HEK293 (cell line): ENCODE measurements around the gene KLHL35.
A peak's percentile ranks its signal among the peaks of the same experiment; 100 is the strongest.

Experiments
- CTCF ChIA-PET: fragments of 350-600 bp; formaldehyde crosslinking; extraction: SDS; loops from one replicate; lab custom pipeline; 2021; ENCODE audit warnings: antibody characterized with exemption; lab: Yijun Ruan, JAX
- POLR2A ChIA-PET: fragments of 300-600 bp; formaldehyde crosslinking; extraction: SDS; loops from one replicate; lab custom pipeline; 2020; ENCODE audit warnings: antibody characterized with exemption, inconsistent platforms; lab: Yijun Ruan, JAX
- H3K27ac ChIP-seq: fragments of 200-500 bp; sonication (Bioruptor generic); 2 replicates; pipeline ENCODE4 v1.5.1; 2014; ENCODE audit warnings: low read depth, low read length, control low read depth, inconsistent platforms; ENCODE audit errors: extremely low read depth
- H3K36me3 ChIP-seq, 2 experiments: fragments of 200-500 bp in 1 of 2; sonication (Bioruptor generic) in 1 of 2; 1 replicate in 1 of 2; 2 replicates in 1 of 2; pipeline ENCODE4 v1.5.1; 2014 to 2017; ENCODE audit warnings: inconsistent platforms in 2 of 2, low read length in 2 of 2; ENCODE audit not compliant: control insufficient read depth in 2 of 2, insufficient read depth in 1 of 2
- H3K4me1 ChIP-seq: fragments of 200-500 bp; sonication (Bioruptor generic); 2 replicates; pipeline ENCODE4 v1.5.1; 2014; ENCODE audit warnings: mild to moderate bottlenecking, low read length, inconsistent platforms; ENCODE audit not compliant: control insufficient read depth, insufficient read depth
- H3K4me3 ChIP-seq: 2 replicates; pipeline ENCODE4 v1.5.1; 2011; ENCODE audit warnings: low read depth, mild to moderate bottlenecking, control low read depth, low read length, moderate library complexity
- H3K9me3 ChIP-seq: fragments of 200-500 bp; sonication (Bioruptor generic); 2 replicates; pipeline ENCODE4 v1.5.1; 2014; ENCODE audit warnings: low read depth, low read length, inconsistent platforms; ENCODE audit not compliant: control insufficient read depth, insufficient read depth
- FEZF1 ChIP-seq: fragments of 450-650 bp; formaldehyde crosslinking; IDR thresholded peaks from 2 replicates; pipeline ENCODE4 v1.5.1; 2016; ENCODE audit warnings: missing biosample characterization, missing genetic modification characterization
- GLIS1 ChIP-seq: fragments of 450-650 bp; formaldehyde crosslinking; IDR thresholded peaks from 2 replicates; pipeline ENCODE4 v1.5.1; 2016; ENCODE audit warnings: missing biosample characterization, missing genetic modification characterization
- SALL2 ChIP-seq: fragments of 450-650 bp; formaldehyde crosslinking; IDR thresholded peaks from 2 replicates; pipeline ENCODE4 v1.5.0; 2017; ENCODE audit warnings: missing biosample characterization, mild to moderate bottlenecking, missing genetic modification characterization, borderline replicate concordance
- ZBTB17 ChIP-seq: fragments of 450-650 bp; formaldehyde crosslinking; IDR thresholded peaks from 2 replicates; pipeline ENCODE4 v1.5.1; 2016; ENCODE audit warnings: missing biosample characterization, missing genetic modification characterization
- ZNF138 ChIP-seq: fragments of 450-650 bp; formaldehyde crosslinking; IDR thresholded peaks from 2 replicates; pipeline ENCODE4 v1.5.1; 2016; ENCODE audit warnings: missing biosample characterization, missing genetic modification characterization, borderline replicate concordance
- ZNF660 ChIP-seq: fragments of 450-650 bp; IDR thresholded peaks from 2 replicates; pipeline ENCODE4 v1.5.1; 2018; ENCODE audit warnings: missing biosample characterization, mild to moderate bottlenecking, missing genetic modification characterization
- ZNF670 ChIP-seq: fragments of 450-650 bp; formaldehyde crosslinking; IDR thresholded peaks from 2 replicates; pipeline ENCODE4 v1.5.1; 2016; ENCODE audit warnings: missing biosample characterization, missing genetic modification characterization, low read depth
- ZNF707 ChIP-seq: fragments of 450-650 bp; formaldehyde crosslinking; IDR thresholded peaks from 2 replicates; pipeline ENCODE4 v1.5.1; 2016; ENCODE audit warnings: missing biosample characterization, missing genetic modification characterization
- TF ChIP-seq, protein P1 (sequence below): fragments of 450-650 bp; IDR thresholded peaks from 2 replicates; pipeline ENCODE4 v1.5.1; 2018; ENCODE audit warnings: missing biosample characterization, mild to moderate bottlenecking, missing genetic modification characterization
- TF ChIP-seq, protein P2 (sequence below): fragments of 450-650 bp; formaldehyde crosslinking; IDR thresholded peaks from 2 replicates; pipeline ENCODE4 v1.5.1; 2017; ENCODE audit warnings: missing biosample characterization, missing genetic modification characterization
- TF ChIP-seq, protein P3 (sequence below): fragments of 450-650 bp; formaldehyde crosslinking; IDR thresholded peaks from 2 replicates; pipeline ENCODE4 v1.5.1; 2017; ENCODE audit warnings: missing biosample characterization, mild to moderate bottlenecking, missing genetic modification characterization, moderate library complexity
- TF ChIP-seq, protein P4 (sequence below): fragments of 450-650 bp; formaldehyde crosslinking; IDR thresholded peaks from 2 replicates; pipeline ENCODE4 v1.5.1; 2016; ENCODE audit warnings: missing biosample characterization, missing genetic modification characterization
- TF ChIP-seq, protein P5 (sequence below): fragments of 450-650 bp; formaldehyde crosslinking; IDR thresholded peaks from 2 replicates; pipeline ENCODE4 v1.5.1; 2016; ENCODE audit warnings: missing biosample characterization, missing genetic modification characterization
- TF ChIP-seq, protein P6 (sequence below): fragments of 450-650 bp; formaldehyde crosslinking; conservative IDR thresholded peaks from 2 replicates; pipeline ENCODE4 v1.5.1; 2016; ENCODE audit warnings: low read depth, missing biosample characterization, missing genetic modification characterization

KLHL35 gene

DNA sequence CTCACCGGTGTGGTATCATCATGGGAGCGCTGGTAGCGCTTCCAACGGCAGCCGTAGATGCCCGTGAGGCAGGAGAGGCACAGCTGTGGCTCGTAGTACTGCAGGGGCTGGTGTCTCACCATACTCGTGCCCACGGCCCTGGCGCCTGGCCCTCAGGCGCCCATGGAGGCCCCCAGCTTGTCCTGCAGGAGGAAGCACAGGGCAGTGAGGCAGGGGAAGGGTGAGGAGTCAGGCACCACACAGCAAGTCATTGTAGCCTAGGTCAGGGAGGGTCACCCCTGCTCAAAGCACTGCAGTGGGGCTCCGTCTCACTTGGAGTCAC lies 44.6 kb upstream of the KLHL35 start (continued):
- TF ChIP-seq, protein P1, sequence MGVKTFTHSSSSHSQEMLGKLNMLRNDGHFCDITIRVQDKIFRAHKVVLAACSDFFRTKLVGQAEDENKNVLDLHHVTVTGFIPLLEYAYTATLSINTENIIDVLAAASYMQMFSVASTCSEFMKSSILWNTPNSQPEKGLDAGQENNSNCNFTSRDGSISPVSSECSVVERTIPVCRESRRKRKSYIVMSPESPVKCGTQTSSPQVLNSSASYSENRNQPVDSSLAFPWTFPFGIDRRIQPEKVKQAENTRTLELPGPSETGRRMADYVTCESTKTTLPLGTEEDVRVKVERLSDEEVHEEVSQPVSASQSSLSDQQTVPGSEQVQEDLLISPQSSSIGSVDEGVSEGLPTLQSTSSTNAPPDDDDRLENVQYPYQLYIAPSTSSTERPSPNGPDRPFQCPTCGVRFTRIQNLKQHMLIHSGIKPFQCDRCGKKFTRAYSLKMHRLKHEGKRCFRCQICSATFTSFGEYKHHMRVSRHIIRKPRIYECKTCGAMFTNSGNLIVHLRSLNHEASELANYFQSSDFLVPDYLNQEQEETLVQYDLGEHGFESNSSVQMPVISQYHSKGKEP (tag by site-specific recombination): no peak
- TF ChIP-seq, protein P2, sequence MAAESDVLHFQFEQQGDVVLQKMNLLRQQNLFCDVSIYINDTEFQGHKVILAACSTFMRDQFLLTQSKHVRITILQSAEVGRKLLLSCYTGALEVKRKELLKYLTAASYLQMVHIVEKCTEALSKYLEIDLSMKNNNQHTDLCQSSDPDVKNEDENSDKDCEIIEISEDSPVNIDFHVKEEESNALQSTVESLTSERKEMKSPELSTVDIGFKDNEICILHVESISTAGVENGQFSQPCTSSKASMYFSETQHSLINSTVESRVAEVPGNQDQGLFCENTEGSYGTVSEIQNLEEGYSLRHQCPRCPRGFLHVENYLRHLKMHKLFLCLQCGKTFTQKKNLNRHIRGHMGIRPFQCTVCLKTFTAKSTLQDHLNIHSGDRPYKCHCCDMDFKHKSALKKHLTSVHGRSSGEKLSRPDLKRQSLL (tag by site-specific recombination): no peak
- TF ChIP-seq SALL2 (no peak), ZNF138 (tag by site-specific recombination) (no peak)
- TF ChIP-seq, protein P3, sequence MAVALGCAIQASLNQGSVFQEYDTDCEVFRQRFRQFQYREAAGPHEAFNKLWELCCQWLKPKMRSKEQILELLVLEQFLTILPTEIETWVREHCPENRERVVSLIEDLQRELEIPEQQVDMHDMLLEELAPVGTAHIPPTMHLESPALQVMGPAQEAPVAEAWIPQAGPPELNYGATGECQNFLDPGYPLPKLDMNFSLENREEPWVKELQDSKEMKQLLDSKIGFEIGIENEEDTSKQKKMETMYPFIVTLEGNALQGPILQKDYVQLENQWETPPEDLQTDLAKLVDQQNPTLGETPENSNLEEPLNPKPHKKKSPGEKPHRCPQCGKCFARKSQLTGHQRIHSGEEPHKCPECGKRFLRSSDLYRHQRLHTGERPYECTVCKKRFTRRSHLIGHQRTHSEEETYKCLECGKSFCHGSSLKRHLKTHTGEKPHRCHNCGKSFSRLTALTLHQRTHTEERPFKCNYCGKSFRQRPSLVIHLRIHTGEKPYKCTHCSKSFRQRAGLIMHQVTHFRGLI (tag by site-specific recombination): no peak
- TF ChIP-seq, protein P4, sequence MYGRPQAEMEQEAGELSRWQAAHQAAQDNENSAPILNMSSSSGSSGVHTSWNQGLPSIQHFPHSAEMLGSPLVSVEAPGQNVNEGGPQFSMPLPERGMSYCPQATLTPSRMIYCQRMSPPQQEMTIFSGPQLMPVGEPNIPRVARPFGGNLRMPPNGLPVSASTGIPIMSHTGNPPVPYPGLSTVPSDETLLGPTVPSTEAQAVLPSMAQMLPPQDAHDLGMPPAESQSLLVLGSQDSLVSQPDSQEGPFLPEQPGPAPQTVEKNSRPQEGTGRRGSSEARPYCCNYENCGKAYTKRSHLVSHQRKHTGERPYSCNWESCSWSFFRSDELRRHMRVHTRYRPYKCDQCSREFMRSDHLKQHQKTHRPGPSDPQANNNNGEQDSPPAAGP (tag by site-specific recombination): no peak
- TF ChIP-seq, protein P5, sequence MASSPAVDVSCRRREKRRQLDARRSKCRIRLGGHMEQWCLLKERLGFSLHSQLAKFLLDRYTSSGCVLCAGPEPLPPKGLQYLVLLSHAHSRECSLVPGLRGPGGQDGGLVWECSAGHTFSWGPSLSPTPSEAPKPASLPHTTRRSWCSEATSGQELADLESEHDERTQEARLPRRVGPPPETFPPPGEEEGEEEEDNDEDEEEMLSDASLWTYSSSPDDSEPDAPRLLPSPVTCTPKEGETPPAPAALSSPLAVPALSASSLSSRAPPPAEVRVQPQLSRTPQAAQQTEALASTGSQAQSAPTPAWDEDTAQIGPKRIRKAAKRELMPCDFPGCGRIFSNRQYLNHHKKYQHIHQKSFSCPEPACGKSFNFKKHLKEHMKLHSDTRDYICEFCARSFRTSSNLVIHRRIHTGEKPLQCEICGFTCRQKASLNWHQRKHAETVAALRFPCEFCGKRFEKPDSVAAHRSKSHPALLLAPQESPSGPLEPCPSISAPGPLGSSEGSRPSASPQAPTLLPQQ (tag by site-specific recombination): no peak
- TF ChIP-seq, all 188 proteins: peak for 0

DNA sequence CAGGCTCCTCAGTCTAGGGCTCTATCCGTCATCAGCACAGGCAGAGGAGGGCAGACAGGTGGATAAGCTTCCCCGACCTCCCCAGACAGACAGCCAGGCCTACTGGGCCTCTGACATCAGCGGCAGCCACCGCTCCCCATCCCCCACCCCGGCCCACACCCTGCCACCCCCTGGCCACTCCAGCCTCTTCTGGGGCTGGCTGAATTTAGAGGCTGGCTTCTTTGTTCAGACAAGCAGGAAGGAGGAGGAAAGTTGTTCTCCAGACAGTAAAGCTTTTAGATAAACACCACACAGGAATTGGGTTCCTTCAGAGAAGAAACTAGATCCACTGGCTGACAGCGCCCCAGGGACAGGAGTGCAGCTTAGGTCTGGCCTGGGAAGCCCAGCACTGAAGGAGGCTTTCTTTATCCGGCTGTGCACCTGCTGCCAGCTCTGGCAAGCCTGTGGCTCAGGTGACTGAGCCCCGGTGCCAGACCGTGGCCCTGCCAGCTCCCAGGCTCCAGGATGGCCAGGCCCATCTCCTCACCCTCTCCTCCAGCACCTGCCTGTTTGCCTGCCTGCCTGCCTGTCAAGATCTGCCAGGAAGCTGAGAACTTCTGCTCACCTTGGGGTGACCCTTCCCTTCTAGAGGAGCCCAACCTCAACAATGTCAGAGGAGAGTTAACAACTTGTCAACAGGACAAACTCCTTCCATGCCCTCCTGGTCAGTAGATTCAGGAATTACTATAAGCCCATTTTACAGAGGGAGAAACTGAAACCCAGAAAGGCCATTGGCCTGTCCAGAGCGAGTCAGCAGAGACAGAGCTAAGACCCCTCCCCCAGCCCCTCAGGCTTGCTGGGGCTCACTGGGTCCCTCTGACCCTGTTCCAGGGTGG lies 44.0 kb upstream of the KLHL35 start:
- H3K9me3 ChIP-seq: no peaks in the 10 kb centered on the region
- H3K36me3 ChIP-seq: no peaks in the 10 kb centered on the region
- no peak overlapping the region for H3K4me3 ChIP-seq
- CTCF ChIA-PET: interaction anchor here (1.1 to 2.0 kb wide), 4 partner anchors 31 to 69 kb away, joined by 3 to 6 read pairs (median 4); no protein-coding TSS in a partner anchor
- no peaks in the 10 kb centered on the region for H3K4me1 ChIP-seq
- POLR2A ChIA-PET: interaction anchor here (1.1 kb wide), 1 partner anchor 8 kb away, joined by 4 read pairs; no protein-coding TSS in a partner anchor
- no peak for TF ChIP-seq ZNF707
- TF ChIP-seq ZNF670: no peak
- no peak for TF ChIP-seq ZBTB17 (tag by site-specific recombination)
- peak; percentile 57 for TF ChIP-seq GLIS1 (tag by site-specific recombination)
- H3K27ac ChIP-seq: no peak overlapping the region

DNA sequence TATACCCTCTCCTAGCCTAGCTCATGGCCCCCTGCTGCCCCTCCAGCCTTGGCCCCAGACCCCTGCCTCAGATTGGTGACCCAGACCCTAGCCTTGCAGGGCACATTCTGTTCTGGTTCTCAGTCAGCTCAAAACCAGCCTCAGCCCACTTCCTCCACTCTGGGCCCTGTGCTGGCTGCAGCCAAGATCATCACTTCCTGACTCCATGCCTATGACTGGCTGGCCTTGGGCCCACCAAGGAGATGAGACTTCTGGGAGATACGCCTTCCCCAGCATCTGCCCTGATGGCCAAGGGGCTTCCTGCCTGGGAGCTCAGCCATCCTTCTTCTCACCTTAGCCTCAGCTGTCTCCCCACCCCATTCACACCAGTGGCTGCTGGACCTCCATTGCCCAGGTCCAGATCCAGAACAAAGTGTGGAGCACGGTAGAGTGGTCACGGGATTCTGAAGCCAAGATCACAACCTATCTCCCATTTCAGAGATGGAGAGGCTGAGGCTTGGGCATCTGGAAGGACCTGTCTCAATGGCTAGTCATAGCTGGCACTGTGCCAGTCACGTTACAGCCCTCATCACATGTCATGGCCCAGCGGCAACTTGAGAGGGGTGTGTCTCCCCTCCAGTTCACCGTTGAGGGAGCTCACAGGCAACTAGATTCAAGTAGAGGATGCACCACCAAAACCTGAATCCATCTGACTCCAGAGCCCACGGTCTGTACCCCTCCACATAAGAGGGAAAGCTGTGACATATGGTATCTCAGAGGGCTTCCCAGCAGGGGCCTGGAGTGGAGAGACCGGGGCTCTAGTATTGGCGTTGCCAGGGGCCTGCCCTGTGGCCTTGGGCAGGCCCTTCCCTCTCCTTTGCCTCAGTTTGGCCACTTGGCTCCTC lies 43.0 kb upstream of the KLHL35 start:
- CTCF ChIA-PET: interaction anchor here (0.7 to 1.2 kb wide), 4 partner anchors 31 to 88 kb away, joined by 3 read pairs; no protein-coding TSS in a partner anchor
- POLR2A ChIA-PET: interaction anchor here (1.1 kb wide), 1 partner anchor 7 kb away, joined by 4 read pairs; no protein-coding TSS in a partner anchor
- no peak overlapping the region for H3K27ac ChIP-seq
- H3K36me3 ChIP-seq: no peaks in the 10 kb centered on the region
- H3K4me3 ChIP-seq: no peak overlapping the region
- no peaks in the 10 kb centered on the region for H3K9me3 ChIP-seq
- H3K4me1 ChIP-seq: no peaks in the 10 kb centered on the region
- TF ChIP-seq ZNF660 (tag by site-specific recombination) (peak; percentile 78), FEZF1 (no peak)
- TF ChIP-seq, protein P6, sequence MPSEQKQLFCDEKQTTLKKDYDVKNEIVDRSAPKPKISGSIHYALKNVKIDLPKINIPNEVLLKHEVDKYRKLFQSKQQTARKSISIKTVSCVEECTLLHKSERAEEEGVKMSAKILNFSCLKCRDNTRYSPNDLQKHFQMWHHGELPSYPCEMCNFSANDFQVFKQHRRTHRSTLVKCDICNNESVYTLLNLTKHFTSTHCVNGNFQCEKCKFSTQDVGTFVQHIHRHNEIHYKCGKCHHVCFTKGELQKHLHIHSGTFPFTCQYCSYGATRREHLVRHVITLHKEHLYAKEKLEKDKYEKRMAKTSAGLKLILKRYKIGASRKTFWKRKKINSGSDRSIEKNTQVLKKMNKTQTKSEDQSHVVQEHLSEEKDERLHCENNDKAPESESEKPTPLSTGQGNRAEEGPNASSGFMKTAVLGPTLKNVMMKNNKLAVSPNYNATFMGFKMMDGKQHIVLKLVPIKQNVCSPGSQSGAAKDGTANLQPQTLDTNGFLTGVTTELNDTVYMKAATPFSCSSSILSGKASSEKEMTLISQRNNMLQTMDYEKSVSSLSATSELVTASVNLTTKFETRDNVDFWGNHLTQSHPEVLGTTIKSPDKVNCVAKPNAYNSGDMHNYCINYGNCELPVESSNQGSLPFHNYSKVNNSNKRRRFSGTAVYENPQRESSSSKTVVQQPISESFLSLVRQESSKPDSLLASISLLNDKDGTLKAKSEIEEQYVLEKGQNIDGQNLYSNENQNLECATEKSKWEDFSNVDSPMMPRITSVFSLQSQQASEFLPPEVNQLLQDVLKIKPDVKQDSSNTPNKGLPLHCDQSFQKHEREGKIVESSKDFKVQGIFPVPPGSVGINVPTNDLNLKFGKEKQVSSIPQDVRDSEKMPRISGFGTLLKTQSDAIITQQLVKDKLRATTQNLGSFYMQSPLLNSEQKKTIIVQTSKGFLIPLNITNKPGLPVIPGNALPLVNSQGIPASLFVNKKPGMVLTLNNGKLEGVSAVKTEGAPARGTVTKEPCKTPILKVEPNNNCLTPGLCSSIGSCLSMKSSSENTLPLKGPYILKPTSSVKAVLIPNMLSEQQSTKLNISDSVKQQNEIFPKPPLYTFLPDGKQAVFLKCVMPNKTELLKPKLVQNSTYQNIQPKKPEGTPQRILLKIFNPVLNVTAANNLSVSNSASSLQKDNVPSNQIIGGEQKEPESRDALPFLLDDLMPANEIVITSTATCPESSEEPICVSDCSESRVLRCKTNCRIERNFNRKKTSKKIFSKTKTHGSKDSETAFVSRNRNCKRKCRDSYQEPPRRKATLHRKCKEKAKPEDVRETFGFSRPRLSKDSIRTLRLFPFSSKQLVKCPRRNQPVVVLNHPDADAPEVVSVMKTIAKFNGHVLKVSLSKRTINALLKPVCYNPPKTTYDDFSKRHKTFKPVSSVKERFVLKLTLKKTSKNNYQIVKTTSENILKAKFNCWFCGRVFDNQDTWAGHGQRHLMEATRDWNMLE (tag by site-specific recombination): no peak
